SK-N-MC (cell line): Measurements from ENCODE around the gene KLF13.

Experiments used
- EZH2 ChIP-seq: fragments of 200-600 bp; sonication (generic); IDR thresholded peaks from one replicate; pipeline ENCODE4 v1.6.1; 2017; ENCODE audit warnings: antibody characterized with exemption
- POLR2AphosphoS5 ChIP-seq: IDR thresholded peaks from 2 replicates; pipeline ENCODE4 v1.6.1; 2012; ENCODE audit warnings: mild to moderate bottlenecking, low read depth, low read length, borderline replicate concordance

DNA sequence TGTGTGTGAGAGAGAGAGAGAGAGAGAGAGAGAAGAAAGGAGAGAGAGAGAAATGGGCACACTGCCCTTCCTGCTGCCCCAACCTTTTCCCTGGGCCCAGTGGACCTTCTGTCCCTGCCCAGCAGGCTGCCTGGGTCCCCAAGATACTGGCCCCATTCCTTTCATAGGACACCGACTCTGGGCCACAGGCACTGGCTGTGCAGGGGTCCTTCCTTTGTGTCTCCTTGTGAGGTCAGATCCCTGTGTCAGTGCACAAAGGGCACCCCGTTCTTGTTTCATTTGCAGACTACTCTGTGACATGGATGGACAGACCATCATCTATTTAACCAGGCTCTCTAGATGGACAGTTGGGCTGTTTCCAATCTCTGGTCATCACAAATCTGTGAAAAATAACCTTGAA, 21.3 kb upstream of the KLF13 start:
- TF ChIP-seq EZH2: no peak
- no peak for TF ChIP-seq POLR2AphosphoS5
